IPS DF 6.9 (cell line): ENCODE data around the gene CFAP99.

Experiments
- DNase-seq: peaks from one replicate; pipeline ENCODE4 v3.0.0-alpha.2; 2013; ENCODE audit warnings: low read depth, low spot score
- H3K27ac ChIP-seq: one replicate; pipeline ENCODE4 v1.5.1; 2013; ENCODE audit warnings: low read length, control low read depth
- H3K27me3 ChIP-seq: 2 replicates; pipeline ENCODE4 v1.6.1; 2013; ENCODE audit warnings: mild to moderate bottlenecking, low read length; ENCODE audit not compliant: control insufficient read depth, insufficient read depth
- H3K36me3 ChIP-seq: 2 replicates; pipeline ENCODE4 v1.6.1; 2013; ENCODE audit warnings: low read length; ENCODE audit not compliant: control insufficient read depth, insufficient read depth
- H3K4me1 ChIP-seq: 2 replicates; pipeline ENCODE4 v1.6.1; 2013; ENCODE audit warnings: low read length; ENCODE audit not compliant: control insufficient read depth, insufficient read depth
- H3K4me3 ChIP-seq: 2 replicates; pipeline ENCODE4 v1.5.1; 2013; ENCODE audit warnings: mild to moderate bottlenecking, low read length
- H3K9me3 ChIP-seq: 2 replicates; pipeline ENCODE4 v1.6.1; 2013; ENCODE audit warnings: low read length, inconsistent platforms; ENCODE audit not compliant: control insufficient read depth, insufficient read depth
- WGBS: extraction: QIAGEN DNeasy Blood & Tissue Kit; methylation state at CpG from one replicate; pipeline ENCODE4 v1.1.7; 2013; ENCODE audit warnings: mixed read lengths, missing lambda C conversion rate; ENCODE audit not compliant: insufficient read length, insufficient coverage; 5-methylcytosine and 5-hydroxymethylcytosine counted together

The CFAP99 gene

GRCh38 chr4:2503809-2504208, 85.1 kb downstream of the CFAP99 start:
- Histone ChIP-seq H3K4me1 (no peaks in the 10 kb centered on the region), H3K27ac (no peak overlapping the region), H3K27me3 (no peaks in the 10 kb centered on the region), H3K4me3 (no peak overlapping the region), H3K9me3 (no peaks in the 10 kb centered on the region), H3K36me3 (peaks cover 17% of the 10 kb centered on the region)
- WGBS: no CpG with 5 or more reads among the region's 5 CpGs
- no peak for DNase-seq

- Histone ChIP-seq H3K4me1 (no peaks in the 10 kb centered on the region), H3K27ac (no peak overlapping the region), H3K4me3 (no peak overlapping the region), H3K27me3 (no peaks in the 10 kb centered on the region), H3K36me3 (peaks cover 21% of the 10 kb centered on the region), H3K9me3 (no peaks in the 10 kb centered on the region)
- no peak for DNase-seq
- WGBS: no CpG with 5 or more reads among the region's 4 CpGs
These were observed 88.5 kb downstream of the CFAP99 start for GRCh38 chr4:2507259-2507658.

- H3K4me1 ChIP-seq: no peaks in the 10 kb centered on the region
- no CpG with 5 or more reads among the region's 7 CpGs for WGBS
These were observed 89.1 kb downstream of the CFAP99 start for GRCh38 chr4:2507855-2508254.

GRCh38 chr4:2510351-2511259, 91.8 kb downstream of the CFAP99 start:
- H3K4me3 ChIP-seq: no peak overlapping the region
- H3K9me3 ChIP-seq: no peaks in the 10 kb centered on the region
- no peak overlapping the region for H3K27ac ChIP-seq
- no peaks in the 10 kb centered on the region for H3K4me1 ChIP-seq
- DNase-seq: no peak
- WGBS: no CpG with 5 or more reads among the region's 13 CpGs
- H3K27me3 ChIP-seq: no peaks in the 10 kb centered on the region
- peaks cover 41% of the 10 kb centered on the region for H3K36me3 ChIP-seq

More at GRCh38 chr4:2507855-2508254, 89.1 kb downstream of the CFAP99 start:
- no peaks in the 10 kb centered on the region for H3K9me3 ChIP-seq
- H3K27me3 ChIP-seq: no peaks in the 10 kb centered on the region
- H3K4me3 ChIP-seq: no peak overlapping the region
- H3K36me3 ChIP-seq: peaks cover 27% of the 10 kb centered on the region
- DNase-seq: no peak
- H3K27ac ChIP-seq: no peak overlapping the region

DNA sequence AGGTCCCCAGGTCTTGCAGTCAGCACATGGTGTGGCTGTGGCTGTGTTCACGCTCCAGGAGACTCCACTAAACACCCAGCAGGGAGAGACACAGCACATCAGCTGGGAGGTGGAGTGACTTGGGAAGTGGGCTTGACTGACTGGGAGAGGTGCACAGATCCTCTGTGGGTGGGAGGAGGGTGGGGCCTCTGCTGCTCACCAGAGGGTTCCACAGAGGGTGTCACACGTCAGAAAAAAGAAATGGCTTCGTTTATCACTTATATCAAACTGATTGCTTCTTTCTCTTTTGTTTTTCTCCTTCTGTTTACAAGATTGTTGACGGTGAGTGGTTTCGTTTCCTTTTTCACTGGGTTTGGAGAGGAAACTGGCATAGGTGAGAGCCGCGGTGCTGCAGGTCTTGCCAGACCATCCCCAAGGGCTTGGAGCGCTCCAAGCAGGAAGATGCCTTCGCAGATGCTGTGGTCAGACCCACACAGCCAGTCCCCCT, 92.9 kb downstream of the CFAP99 start:
- H3K27me3 ChIP-seq: no peaks in the 10 kb centered on the region
- no peak overlapping the region for H3K27ac ChIP-seq
- peaks cover 1% of the 10 kb centered on the region; the same call in 1 of the 2 replicates for H3K4me1 ChIP-seq
- no peaks in the 10 kb centered on the region for H3K9me3 ChIP-seq
- no CpG with 5 or more reads among the region's 9 CpGs for WGBS
- no peak overlapping the region for H3K4me3 ChIP-seq
- no peak for DNase-seq
- H3K36me3 ChIP-seq: peaks cover 48% of the 10 kb centered on the region
